HG02943 (cell line): ENCODE results near the gene CAMK2D.
"Not testable (repeated sequence)": the region's sequence is repeated elsewhere in the genome, so short reads cannot be mapped to it uniquely, and the experiment has no call there.

Experiments
- ATAC-seq: cut with Tn5 transposase; IDR thresholded peaks from one replicate; pipeline ENCODE4 v1.9.1; 2021; ENCODE audit warnings: mild to moderate bottlenecking, low read depth, moderate library complexity; ENCODE audit not compliant: unreplicated experiment

CAMK2D gene

DNA sequence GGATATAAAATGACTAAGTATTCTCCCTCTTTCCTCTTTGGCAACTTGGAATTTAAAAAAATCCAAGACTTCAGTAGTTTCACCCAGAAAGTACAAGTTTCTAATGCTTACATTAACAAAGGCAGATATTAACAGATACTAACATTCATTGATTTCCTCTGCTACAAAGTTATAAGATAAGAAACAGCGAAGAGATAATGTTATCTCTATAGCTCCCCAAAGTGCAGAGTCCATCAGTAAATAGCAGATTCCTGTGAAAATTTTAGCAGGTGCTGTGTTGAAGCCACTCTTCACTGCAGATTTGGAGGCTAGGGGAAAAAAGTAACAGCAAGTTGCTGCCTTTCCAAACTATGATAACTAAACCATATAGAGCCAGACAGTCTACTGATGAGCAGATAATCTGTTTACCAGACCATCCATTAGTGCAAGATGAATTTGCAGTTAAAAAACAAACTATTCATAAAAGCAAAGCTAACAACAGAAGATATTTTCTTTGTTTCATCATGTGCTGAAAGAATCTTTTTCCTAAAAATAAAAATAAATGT lies 3.3 kb upstream of the CAMK2D start:
- ATAC-seq: no peak

DNA sequence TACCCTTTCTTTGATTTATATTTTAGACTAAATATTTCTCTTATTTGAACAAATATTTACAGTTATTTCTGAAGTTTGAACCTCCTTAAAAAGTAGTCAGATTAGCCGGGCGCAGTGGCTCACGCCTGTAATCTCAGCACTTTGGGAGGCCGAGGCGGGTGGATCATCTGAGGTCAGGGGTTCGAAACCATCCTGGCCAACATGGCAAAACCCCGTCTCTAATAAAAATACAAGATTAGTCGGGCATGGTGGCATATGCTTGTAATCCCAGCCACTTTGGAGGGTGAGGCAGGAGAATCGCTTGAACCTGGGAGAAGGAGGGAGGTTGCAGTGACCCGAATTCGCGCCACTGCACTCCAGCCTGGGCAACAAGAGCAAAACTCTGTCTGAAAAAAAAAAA lies 2.4 kb upstream of the CAMK2D start:
- not testable (repeated sequence) for ATAC-seq

DNA sequence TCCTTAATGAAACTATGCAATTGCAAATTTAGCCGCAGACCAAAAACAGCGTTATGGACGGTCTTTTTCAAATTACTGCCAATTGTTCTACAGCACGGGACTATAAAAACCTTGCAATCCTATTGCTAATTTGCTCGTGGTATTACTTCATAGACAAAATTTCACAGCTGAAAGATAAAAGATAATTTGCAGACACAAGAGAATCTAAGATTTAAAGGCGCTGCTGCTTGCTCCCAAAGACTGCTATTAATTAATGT lies 1.4 kb upstream of the CAMK2D start:
- ATAC-seq: no peak

DNA sequence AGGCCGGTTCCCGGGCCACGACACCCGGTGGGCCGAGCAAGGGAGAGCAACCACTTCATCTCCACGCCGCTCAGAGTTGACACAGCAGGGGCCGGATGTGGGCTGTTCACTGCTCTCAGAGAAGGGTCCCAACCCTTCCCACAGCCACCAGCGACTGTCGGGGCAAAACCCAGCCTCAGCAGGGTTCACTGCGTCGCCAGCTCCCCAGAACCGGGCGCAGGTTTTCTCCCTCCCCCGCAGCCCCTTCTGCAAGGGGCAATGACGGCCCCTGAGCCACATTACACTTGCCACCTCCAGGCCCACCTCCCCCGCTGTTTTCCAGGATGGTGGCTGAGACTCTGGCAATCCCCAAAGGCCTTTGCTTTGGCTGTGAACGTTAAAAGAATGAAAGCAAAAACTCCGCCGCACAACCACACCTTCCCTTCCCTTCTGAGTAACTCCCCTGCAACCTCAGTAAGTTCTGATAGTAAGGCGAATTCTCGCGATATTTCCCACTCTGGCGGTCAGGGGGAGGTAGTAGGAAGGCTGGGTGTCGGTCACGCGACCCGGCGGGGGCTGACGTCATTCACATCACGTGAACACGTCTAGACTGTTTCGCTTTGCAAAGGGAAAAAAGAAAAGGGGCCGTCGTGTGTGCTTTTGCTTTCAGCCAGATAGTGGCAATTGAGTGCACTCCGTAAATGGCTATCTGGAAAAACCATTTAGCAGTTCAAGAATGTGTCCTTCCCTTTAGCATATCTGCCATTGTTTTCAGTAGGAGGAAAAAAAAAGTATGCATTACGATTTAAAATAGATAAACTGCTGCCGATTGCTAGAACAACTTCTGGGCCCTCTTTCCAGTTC lies 869 bp upstream of the CAMK2D start:
- peak; percentile 66 for ATAC-seq

- ATAC-seq: peak; percentile 20
Measured at GRCh38 chr4:113760795-113761619, 531 bp downstream of the CAMK2D start.

- no peak for ATAC-seq
Measured at GRCh38 chr4:113760094-113760794, 1.3 kb downstream of the CAMK2D start.

GRCh38 chr4:113759696-113760093 lies 1.8 kb downstream of the CAMK2D start:
- no peak for ATAC-seq

DNA sequence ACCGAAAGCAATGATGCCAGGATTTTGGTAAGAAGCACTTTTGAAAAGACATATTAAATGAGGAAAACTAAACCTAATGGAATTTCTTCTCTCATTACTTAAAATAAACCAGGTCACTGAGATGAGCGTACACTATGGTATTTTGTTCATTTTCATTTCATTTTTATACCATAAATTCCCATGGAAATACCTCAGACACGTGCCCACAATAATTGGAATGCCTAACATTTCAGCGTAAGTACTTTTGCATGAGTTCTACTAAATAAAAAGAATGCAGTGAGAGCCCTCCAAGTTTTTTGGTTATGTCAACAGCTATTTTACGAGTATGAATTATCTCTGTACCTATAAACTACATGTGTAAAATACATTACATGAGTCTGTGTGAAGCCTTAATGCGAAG lies 3.2 kb downstream of the CAMK2D start:
- no peak for ATAC-seq

DNA sequence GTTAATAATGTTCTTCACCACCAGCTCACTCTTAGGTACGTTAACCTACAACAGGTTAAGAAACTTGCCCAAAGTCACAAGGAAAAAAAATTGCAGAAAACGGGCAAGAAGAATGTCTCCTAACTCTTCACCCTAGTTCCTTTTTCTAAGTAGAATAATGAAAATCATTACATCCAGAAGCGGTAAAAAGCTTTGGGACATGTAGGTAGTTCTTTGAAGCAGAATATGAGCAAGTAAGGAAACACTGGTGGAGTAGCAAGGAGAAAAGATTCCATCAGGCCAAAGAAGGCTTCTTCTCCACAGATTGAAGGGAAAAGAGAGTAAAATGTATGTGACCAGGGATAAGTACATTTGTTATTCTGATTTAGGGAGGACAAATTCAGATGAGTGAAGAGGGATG lies 4.1 kb downstream of the CAMK2D start:
- ATAC-seq: no peak

DNA sequence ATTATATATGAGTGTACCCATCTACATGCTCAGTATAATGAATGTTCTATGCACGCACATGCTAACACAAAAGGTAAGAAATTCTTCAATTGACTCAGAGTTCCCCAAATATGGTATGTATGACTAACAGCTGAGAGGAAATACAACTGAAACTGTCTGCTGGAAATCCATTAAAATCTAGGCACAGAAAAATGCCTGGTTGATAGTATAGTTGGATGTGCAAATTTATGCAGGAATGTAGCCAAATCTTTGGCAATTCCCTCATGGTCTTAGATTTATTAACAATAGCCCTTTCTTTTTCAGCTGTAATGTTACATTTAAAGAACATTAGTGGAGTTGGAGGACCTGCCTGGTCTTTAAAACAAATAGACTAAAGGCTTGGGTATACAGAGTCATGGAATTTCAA lies 5.5 kb downstream of the CAMK2D start:
- peak; percentile 60 for ATAC-seq

GRCh38 chr4:113750734-113751133 lies 10.8 kb downstream of the CAMK2D start:
- no peak for ATAC-seq

DNA sequence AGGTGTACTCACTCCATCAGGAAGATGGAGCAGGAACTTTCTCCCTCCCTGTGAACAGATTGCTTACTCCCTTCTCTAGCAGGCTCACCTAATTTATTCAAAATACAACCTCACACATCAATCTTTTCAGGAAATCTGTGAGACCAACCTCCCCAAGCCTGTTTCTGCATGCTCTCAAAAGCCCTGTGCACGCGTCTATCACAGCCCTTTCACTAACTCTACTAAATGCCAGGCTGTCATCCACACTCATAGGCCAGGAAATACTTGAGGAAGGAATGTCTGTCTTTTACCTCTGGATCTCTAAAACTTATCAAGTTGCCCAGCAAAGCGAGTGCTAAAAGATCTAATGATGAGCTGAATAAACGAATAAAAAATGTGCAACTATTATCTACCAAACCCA lies 11.2 kb downstream of the CAMK2D start:
- ATAC-seq: no peak

DNA sequence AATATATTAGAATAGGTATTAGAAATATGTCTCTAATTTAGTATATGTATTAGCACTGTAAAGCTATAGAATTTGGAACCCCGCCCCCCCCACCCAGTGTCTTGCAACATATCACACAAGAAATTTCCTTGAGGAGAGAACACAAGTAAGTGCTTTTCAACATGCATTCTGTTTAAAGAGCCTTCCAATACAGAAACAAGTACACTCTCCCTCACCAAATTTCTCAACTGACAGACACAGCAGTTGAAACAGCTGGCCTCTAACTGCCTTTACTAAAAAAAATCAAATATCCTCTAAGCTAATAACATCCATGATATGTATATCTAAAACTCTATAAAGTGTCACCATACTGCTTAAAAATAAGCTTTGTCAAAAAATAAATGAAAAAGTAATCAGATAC lies 12.4 kb downstream of the CAMK2D start:
- no peak for ATAC-seq

GRCh38 chr4:113747949-113748348 lies 13.6 kb downstream of the CAMK2D start:
- no peak for ATAC-seq

DNA sequence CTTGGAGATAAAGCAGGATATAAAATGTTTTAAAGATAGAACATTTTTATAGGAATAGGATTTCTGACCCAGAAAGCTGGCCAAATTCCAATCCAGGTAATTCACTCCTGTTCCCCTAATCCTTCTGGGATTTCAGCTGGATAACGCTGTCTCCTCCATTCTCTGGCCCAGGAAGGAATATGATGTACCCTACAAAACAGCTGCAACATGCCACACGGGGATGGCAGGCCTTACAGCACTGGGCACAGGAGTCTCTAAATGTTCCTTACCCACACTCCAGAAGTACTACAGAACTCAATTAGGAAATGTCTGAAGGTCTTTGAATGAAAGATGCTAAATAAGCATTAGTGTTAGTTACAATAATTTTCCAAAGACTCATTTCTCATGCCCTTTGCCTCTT lies 15.8 kb downstream of the CAMK2D start:
- no peak for ATAC-seq

GRCh38 chr4:113744667-113745240 lies 16.8 kb downstream of the CAMK2D start:
- ATAC-seq: no peak

DNA sequence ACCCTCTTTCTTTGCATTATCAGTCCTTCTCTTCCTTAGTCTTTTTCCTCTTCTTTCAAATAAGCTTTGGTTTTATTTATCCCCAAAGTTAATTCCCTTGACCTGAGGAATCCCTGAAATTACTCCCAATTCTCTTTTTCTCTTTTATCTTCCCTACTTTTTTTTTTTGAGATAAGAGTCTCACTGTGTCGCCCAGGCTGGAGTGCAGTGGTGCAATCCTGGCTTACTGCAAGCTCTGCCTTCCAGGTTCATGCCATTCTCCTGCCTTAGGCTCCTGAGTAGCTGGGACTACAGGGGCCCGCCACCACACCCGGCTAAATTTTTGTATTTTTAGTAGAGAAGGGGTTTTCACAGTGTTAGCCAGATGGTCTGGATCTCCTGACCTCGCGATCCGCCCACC lies 17.8 kb downstream of the CAMK2D start:
- no peak for ATAC-seq

GRCh38 chr4:113742643-113743042 lies 18.9 kb downstream of the CAMK2D start:
- ATAC-seq: no peak

GRCh38 chr4:113741956-113742355 lies 19.6 kb downstream of the CAMK2D start:
- no peak for ATAC-seq

GRCh38 chr4:113740857-113741379 lies 20.6 kb downstream of the CAMK2D start:
- ATAC-seq: no peak

- ATAC-seq: no peak
Measured at GRCh38 chr4:113739197-113739596, 22.3 kb downstream of the CAMK2D start.
